GM12892 (cell line): ENCODE data around the gene H1-8.

ENCODE experiments used
- POLR2A ChIP-seq: IDR thresholded peaks from 2 replicates; pipeline ENCODE4 v1.6.1; 2011; ENCODE audit warnings: low read depth, low read length, control low read depth
- POLR2AphosphoS5 ChIP-seq: IDR thresholded peaks from 2 replicates; pipeline ENCODE4 v1.6.1; 2011; ENCODE audit warnings: low read depth, low read length, control low read depth
- TAF1 ChIP-seq: IDR thresholded peaks from 2 replicates; pipeline ENCODE4 v1.6.1; 2011; ENCODE audit warnings: low read depth, mild to moderate bottlenecking, control low read depth, low read length, borderline replicate concordance

- TF ChIP-seq POLR2A (no peak), POLR2AphosphoS5 (no peak), TAF1 (no peak)
Observed at GRCh38 chr3:129590215-129590614, 47.2 kb downstream of the H1-8 start.
